GM06990 (cell line): ENCODE measurements around the gene MITF.
A peak's percentile ranks its signal among the peaks of the same experiment; 100 is the strongest.
"Not testable (repeated sequence)": the region's sequence is repeated elsewhere in the genome, so short reads cannot be mapped to it uniquely, and the experiment has no call there.

Experiments
- DNase-seq: peaks from one replicate; pipeline ENCODE4 v3.0.0-alpha.2; 2011; ENCODE audit not compliant: insufficient read length; ENCODE audit errors: extremely low read depth
- H3K27me3 ChIP-seq: replicated peaks from 2 replicates; pipeline ENCODE4 v1.6.0; 2011; ENCODE audit warnings: low read length; ENCODE audit not compliant: control insufficient read depth, insufficient read depth
- H3K36me3 ChIP-seq: 2 replicates; pipeline ENCODE4 v1.5.1; 2011; ENCODE audit warnings: low read length; ENCODE audit not compliant: control insufficient read depth, insufficient read depth
- H3K4me3 ChIP-seq: replicated peaks from 2 replicates; pipeline ENCODE4 v1.5.1; 2011; ENCODE audit warnings: low read depth, mild to moderate bottlenecking, control low read depth, low read length
- CTCF ChIP-seq: IDR thresholded peaks from 2 replicates; pipeline ENCODE4 v1.5.1; 2011; ENCODE audit warnings: low read length, control low read depth, mild to moderate bottlenecking, inconsistent platforms; ENCODE audit not compliant: insufficient read depth, poor library complexity, severe bottlenecking

MITF gene

GRCh38 chr3:69913422-69913821 lies 174.2 kb downstream of the MITF start:
- H3K27me3 ChIP-seq = no peaks in the 10 kb centered on the region
- no peak for TF ChIP-seq CTCF
- DNase-seq = no peak
- H3K4me3 ChIP-seq = no peak overlapping the region
- no peaks in the 10 kb centered on the region for H3K36me3 ChIP-seq

- DNase-seq = no peak
Observed at GRCh38 chr3:69914395-69914794, 175.1 kb downstream of the MITF start.

GRCh38 chr3:69915726-69916125 lies 176.5 kb downstream of the MITF start:
- no peak overlapping the region for H3K4me3 ChIP-seq
- DNase-seq = no peak
- no peak for TF ChIP-seq CTCF
- H3K36me3 ChIP-seq = no peaks in the 10 kb centered on the region
- H3K27me3 ChIP-seq = no peaks in the 10 kb centered on the region

More at GRCh38 chr3:69914395-69914794, 175.1 kb downstream of the MITF start:
- no peaks in the 10 kb centered on the region for H3K27me3 ChIP-seq
- no peaks in the 10 kb centered on the region for H3K36me3 ChIP-seq
- no peak for TF ChIP-seq CTCF
- no peak overlapping the region for H3K4me3 ChIP-seq

GRCh38 chr3:69920009-69920408 lies 180.7 kb downstream of the MITF start:
- TF ChIP-seq CTCF = peak; percentile 57
- not testable (repeated sequence) for H3K4me3 ChIP-seq, H3K36me3 ChIP-seq, H3K27me3 ChIP-seq, DNase-seq

- TF ChIP-seq CTCF = no peak
- Histone ChIP-seq H3K27me3 (no peaks in the 10 kb centered on the region), H3K36me3 (no peaks in the 10 kb centered on the region), H3K4me3 (no peak overlapping the region)
- DNase-seq = no peak
Observed at GRCh38 chr3:69921651-69922050, 182.4 kb downstream of the MITF start.

GRCh38 chr3:69922521-69923000 lies 183.3 kb downstream of the MITF start:
- DNase-seq = no peak
- no peaks in the 10 kb centered on the region for H3K27me3 ChIP-seq
- no peak for TF ChIP-seq CTCF
- H3K36me3 ChIP-seq = no peaks in the 10 kb centered on the region
- H3K4me3 ChIP-seq = no peak overlapping the region
